Stimulated activated CD4-positive, alpha-beta T cell treated with anti-CD3 and anti-CD28 coated beads, Interleukin-4, amount 100 ng/mL, for 4 hours (primary cell): ENCODE measurements around the gene NAP1L4.
"Not testable (repeated sequence)": the region's sequence is repeated elsewhere in the genome, so short reads cannot be mapped to it uniquely, and the experiment has no call there.

Source experiments
- DNase-seq, 2 experiments: peaks; one replicate each; pipeline ENCODE4 v3.0.0-alpha.2; 2020

The NAP1L4 gene

DNA sequence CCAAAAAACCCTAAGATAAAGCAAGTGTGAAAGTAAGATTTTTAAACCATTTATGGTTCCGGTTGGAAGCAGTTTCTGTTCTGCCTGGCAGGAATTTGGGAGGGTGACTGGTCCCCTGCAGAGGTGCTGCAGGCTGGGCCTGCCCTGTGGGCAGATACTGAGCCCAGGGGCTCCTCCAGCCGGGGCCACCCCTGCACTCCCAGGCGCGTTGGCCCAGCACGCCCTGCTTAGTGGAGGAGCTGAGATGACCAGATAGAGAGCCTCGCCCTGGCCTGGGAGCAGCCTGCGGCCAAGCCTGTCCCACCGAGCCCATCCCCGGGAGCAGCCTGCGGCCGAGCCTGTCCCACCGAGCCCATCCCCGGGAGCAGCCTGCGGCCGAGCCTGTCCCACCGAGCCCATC, 70.9 kb downstream of the NAP1L4 start:
- DNase-seq, result no peak

GRCh38 chr11:2920343-2920742, 71.8 kb downstream of the NAP1L4 start:
- DNase-seq, result no peak

DNA sequence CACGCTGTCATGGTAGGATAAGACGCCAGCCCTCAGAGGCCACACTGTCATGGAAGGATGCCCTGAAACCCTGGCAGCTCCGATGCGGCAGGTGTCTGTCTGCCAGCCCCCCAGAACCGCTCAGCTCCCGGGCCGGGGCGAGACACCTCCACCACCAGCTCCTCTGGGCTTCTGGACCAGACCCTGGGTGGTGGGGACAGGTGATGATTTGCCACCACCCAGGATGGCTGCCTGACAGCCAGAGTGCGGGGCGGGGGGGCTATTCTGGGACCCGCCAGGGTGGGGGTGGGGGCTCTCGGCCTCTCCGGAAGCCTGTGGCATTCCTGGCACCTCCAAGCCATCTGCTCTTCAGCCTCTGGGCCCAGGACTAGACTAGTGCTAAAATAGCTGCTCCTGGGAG, 72.3 kb downstream of the NAP1L4 start:
- no peak for DNase-seq

GRCh38 chr11:2919188-2919587, 72.9 kb downstream of the NAP1L4 start:
- no peak for DNase-seq

DNA sequence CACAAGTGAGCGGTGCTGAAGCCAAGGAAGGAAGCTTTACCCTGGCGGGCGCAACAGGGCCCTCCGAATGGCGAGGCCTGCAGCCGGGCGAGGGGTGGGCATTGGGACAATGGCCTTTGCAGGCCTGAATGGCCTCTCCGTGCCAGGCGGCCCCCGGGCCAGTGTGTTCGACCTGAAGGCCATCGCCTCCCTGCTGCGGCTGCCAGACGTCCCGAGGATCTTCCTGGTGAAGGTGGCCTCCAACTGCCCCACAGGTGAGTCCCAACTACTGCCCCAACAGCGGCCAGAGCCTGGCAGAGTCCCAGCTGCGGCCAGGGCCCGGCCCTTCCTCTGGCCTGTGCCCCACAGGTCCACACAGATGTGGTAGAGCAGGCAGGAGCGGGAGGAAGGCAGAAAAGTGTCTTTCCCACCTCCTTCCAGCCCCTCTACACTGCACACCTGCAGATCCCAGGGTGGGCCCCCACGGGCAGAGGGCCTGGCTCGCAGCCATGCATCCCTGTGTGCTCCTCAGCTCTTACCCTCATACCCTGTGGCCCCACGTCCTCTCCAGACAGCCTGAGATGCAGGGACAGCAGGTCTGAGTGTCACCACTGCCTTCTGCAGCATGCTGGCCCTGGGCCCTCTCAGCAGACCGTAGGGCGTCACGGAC, 74.2 kb downstream of the NAP1L4 start:
- DNase-seq, result no peak

- no peak for DNase-seq
Observed at GRCh38 chr11:2916892-2917645, 75.1 kb downstream of the NAP1L4 start.

- DNase-seq, result no peak
Observed at GRCh38 chr11:2916114-2916891, 75.8 kb downstream of the NAP1L4 start.

DNA sequence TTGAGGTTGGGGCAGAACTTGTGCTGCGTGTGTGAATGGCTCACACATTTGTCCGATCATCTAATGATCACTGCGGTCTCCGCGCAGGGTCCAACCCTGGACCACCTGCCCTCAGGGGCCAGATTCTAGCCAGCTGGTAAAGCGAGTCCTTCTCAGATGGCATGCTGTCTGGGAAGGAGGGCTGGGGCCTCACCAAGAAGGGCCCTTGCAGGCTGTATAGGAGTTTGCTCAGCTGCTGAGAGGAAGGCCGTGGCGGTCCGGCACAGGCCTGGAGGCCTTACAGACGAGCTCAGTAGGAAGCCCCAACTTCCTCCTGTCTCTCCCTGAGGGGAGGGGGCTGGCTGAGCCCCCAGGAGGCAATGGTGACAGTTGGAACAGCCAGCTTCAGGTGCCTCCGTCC, 76.7 kb downstream of the NAP1L4 start:
- DNase-seq, result no peak

DNA sequence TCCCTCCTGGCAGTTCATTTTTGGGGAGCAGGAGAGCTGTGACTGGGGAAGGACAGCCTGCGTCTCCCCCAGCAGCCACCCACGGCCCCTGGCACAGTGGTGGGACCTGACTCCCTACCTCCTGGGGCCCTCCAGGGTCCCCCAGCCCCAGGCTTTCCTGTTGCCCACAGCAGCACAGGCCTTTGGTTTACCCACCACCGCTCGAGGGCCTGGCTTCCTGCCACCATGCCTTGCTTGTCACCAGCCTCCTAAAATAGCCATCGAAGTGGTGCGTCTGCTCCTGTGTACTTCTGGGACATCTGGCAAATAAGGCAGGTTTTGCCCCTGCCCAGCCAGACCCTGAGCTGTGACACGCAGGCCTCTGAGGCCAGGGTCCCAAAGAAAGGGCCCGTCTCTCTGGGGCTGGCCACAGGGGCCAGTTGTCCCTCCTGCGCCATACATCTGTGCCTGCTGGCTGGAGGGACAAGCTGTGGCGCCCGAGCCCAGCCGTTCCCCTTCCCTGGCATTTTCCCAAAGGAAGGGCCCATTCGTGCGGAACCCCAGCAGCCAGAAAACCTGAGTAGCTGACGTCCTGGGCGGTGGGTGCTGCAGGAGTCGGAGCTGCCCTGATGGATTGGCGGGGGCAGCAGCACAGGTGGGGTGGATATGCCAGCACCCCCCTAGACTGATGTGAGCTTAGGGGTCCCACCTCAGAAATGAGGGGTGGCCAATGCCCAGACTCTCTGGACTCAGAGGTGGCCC, 77.5 kb downstream of the NAP1L4 start:
- DNase-seq, result no peak

DNA sequence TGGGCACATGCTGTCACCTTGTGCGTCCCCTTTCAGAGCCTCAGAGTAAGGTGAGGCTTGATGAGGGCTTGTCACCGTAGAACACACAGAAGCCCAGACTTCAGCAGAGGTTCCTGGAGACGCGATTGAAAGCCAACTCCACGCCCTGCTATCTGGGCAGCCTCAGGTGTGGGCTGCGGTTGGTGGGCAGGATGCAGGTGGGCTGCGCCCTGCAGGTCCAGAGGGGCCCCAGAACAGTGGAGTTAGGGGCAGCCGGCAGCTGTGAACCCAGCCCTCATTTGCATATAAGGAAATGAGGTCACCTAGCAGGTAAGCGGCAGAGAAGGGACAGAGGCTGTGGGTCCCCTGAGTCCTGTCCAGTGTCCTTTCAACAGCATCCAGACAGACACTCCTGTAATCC, 78.4 kb downstream of the NAP1L4 start:
- DNase-seq, result no peak

DNA sequence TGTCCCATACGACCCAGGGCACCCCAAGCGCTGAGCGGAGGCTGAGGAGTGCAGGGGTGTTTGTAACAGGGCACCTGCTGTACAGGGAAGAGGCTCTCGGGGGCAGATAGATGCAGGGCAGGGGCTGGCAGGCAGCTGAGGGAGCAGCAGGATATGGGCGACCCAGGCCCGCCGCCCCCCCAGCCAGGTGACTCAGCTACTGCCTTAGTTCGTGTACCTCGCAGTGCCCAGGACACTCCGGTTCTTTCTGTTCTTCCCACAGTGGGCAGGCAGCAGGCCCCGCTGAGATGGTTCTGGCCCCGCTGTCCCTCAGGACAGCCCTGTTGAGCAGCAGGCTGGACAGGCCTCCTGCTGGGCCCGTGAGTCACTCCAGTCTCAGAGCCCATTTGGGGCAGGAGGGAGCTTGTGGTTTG, 79.1 kb downstream of the NAP1L4 start:
- DNase-seq, result no peak

DNA sequence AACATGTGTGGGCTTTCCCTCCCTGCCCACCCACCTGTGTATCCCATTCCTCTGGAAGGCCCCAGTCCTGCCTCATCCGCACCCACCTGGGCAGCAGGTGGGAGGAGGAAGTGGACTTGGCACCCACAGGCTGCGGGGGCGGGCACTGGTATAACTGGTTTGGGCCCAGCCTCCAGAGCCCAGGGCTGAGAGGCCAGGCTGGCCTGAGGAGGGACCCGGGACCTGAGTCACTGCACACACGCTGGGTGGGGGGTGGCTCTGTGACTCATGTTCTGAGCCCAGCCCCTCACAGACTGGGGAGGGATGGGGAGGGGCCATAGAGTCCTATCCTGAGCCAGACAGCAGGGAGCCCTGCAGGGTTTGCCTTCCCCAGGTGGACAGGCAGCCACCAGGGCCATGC, 79.6 kb downstream of the NAP1L4 start:
- peak in 1 of 2 experiments; percentile 18 for DNase-seq

GRCh38 chr11:2911785-2912391, 80.2 kb downstream of the NAP1L4 start:
- no peak for DNase-seq

DNA sequence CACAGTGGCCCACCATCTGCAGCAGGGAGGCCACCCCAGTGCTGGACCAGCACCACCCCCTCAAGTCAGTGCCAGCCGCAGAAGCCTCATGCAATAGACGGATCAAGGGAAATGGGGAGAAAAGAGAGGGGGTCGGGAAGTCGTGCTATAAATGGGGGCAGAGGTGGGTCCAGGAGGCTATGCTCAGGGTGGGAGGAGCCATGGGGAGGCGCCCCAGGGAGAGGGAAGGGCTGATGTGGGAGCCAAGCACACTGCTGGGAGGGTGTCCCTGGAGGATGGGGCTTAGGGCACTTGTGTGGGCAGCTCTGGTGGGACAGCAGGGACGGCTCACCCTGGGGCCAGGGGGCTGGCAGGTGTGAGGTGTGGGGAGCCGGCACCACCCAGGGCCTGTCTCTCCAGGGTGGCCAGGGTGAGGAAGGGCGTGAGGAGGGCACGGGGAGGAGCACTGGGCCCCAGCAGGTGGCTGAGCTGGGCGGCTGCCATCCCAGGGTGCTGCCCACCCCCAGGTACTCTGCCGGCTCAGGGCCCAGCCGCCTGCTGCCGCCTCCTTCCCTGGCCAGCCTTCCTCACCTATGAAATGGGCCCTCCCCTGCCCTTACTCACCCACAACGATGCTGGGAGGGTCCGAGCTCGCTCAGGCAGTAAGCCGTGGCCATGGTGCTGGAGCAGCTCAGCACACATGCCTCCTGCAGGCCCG, 80.9 kb downstream of the NAP1L4 start:
- DNase-seq, result no peak

- no peak for DNase-seq
Observed at GRCh38 chr11:2910401-2910955, 81.7 kb downstream of the NAP1L4 start.

DNA sequence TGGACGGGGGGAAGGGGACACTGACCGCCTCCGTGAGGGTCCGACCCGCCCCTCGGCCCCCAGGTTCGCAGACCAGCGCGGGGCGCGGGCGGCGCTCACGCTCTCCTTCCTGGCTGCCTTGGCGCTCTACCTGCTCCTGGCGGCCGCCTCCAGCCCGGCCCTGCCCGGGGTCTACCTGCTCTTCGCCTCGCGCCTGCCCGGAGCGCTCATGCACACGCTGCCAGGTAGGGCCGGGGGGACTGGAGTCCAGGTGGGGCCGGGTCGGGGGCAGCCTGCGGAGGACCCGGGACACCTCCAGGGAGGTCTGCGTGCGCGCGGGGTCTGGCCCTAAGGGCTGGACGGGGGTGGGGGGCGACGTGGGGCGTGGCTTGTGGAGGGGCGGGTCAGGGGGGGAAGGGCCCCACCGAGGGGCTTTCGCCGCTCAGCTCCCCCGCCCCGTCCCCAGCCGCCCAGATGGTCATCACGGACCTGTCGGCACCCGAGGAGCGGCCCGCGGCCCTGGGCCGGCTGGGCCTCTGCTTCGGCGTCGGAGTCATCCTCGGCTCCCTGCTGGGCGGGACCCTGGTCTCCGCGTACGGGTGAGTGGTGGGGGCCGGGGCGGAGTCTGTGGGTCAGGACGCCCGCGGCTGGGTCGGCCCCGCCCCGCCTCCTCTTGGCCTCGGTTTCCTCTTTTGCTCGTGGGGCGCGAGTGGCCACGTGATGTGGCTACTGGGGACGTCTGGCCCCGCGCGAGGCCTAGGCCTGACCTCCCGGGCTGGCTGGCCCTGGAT, 82.8 kb downstream of the NAP1L4 start:
- no peak for DNase-seq

DNA sequence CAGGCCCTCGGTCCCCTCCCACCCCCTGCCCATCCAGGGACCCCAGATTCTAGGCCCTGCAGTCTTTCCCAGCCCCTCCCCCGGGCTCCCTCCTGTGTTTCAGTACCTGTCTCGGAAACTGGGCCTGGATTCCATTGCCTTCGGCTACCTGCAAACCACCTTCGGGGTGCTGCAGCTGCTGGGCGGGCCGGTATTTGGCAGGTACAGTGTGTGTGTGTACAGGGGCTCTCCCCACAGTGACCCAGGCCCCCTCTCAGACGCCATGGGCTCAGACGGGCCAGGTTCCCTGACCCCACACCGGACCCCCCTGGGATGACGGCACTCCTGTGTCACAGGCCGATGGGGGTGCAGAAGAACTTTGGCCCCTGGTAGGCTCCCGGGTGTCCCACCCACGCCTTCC, 84.0 kb downstream of the NAP1L4 start:
- no peak for DNase-seq

- DNase-seq, result not testable (repeated sequence)
Observed at GRCh38 chr11:2905299-2905698, 86.8 kb downstream of the NAP1L4 start.

DNA sequence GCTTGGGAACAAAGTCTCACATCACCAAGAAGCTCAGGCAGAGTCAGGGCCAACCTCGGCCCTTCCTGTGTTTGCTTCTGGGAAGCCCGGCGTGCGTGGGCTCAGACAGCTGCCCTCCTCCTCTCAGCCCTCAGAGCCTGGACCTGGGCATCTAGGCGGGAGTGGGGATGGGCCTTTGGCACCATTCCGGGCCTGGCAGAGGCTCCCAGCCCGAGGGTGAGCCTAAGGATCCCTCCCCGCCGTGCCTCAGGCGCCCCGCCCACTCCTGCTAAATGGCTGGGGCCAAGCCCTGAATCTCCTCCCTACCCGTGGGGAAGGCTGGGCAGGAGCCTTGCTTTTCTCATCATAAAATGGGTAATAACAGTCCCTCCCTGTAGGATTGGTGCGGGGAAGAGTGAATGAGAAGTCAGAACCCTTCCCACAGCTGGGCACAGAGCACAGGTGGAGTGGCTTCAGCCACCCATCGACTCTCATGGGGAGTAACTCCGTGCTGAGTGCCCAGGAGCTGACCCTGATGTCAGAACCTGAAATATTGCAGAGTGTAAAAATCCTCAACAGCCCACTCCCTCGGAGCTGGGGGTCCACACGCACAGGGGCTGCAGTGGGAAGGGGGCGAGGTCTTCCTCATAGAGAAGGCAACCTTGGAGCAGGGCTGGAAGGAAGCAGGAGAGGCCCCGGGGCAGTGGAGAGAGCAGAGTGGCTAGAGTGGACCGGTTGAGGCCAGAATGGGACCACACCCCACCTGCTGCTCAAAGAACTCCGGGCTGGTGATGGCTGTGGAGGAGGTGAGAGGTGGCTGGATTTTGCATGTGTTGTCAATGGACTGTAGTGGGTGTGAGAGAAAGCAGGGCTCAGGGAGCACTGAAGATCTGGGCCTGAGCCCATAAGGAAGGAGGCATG, 87.7 kb downstream of the NAP1L4 start:
- DNase-seq, result no peak

DNA sequence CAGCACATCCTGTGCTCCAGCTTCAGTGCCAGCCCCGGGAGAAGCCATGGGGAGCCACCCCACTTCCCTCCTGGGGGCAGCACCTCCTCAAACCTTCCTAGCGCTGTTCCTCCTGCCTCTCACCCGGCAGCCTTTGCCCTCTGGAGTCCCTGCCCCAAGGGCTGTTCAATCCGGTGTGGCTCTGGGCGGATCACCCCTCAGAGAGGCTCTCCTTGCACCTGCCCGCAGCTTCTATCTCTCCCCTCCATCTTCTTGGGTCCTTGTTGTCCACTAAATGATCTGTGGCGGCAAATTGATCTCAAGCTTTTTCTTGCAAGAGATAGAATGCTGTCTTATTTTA, 88.5 kb downstream of the NAP1L4 start:
- DNase-seq, result no peak
